Measurements from ENCODE around the gene ARHGAP9. TPM values are rescaled to one million over a fixed set of nuclear protein-coding genes. Genes with fewer than 3 reads are reported as not detected.
A peak's percentile ranks its signal among the peaks of the same experiment; 100 is the strongest.
"Not testable (repeated sequence)": the region's sequence is repeated elsewhere in the genome, so short reads cannot be mapped to it uniquely, and the experiment has no call there.

The ARHGAP9 gene
- total RNA-seq, 2 experiments from 2014 or later: 234 to 363 TPM

GRCh38 chr12:57514246-57514645 lies 34.6 kb upstream of the ARHGAP9 start:
- H3K4me1 Mint-ChIP-seq: peaks cover 20% of the 10 kb centered on the region
- not testable (repeated sequence) for DNase-seq; H3K27ac Mint-ChIP-seq; ATAC-seq; H3K27me3 Mint-ChIP-seq; H3K9me3 Mint-ChIP-seq (ENCODE audit: low read depth); H3K4me3 Mint-ChIP-seq
- peaks cover 70% of the 10 kb centered on the region for H3K36me3 Mint-ChIP-seq
- CTCF ChIA-PET: interaction anchor here (1.1 kb wide), 1 partner anchor 55 kb away, joined by 4 read pairs; no protein-coding TSS in a partner anchor

GRCh38 chr12:57513677-57514076 lies 34.0 kb upstream of the ARHGAP9 start:
- H3K27ac Mint-ChIP-seq, ATAC-seq: not testable (repeated sequence)

GRCh38 chr12:57513266-57513665 lies 33.6 kb upstream of the ARHGAP9 start:
- Mint-ChIP-seq H3K9me3 (ENCODE audit: low read depth) (no peaks in the 10 kb centered on the region), H3K36me3 (peaks cover 66% of the 10 kb centered on the region), H3K27ac (no peak overlapping the region), H3K4me1 (peaks cover 11% of the 10 kb centered on the region), H3K27me3 (no peaks in the 10 kb centered on the region), H3K4me3 (no peak overlapping the region)
- DNase-seq (no peak), ATAC-seq (no peak)
- CTCF ChIA-PET: interaction anchor here (0.8 kb wide), 1 partner anchor 13 kb away, joined by 3 read pairs; no protein-coding TSS in a partner anchor

More at GRCh38 chr12:57513677-57514076, 34.0 kb upstream of the ARHGAP9 start:
- H3K27me3 Mint-ChIP-seq; H3K9me3 Mint-ChIP-seq (ENCODE audit: low read depth); DNase-seq; H3K4me3 Mint-ChIP-seq; CTCF ChIA-PET: not testable (repeated sequence)
- peaks cover 14% of the 10 kb centered on the region for H3K4me1 Mint-ChIP-seq
- peaks cover 68% of the 10 kb centered on the region for H3K36me3 Mint-ChIP-seq

GRCh38 chr12:57512665-57513064 lies 33.0 kb upstream of the ARHGAP9 start:
- no peak overlapping the region for H3K4me3 Mint-ChIP-seq
- H3K36me3 Mint-ChIP-seq: peaks cover 62% of the 10 kb centered on the region
- H3K4me1 Mint-ChIP-seq: peaks cover 8% of the 10 kb centered on the region
- no peaks in the 10 kb centered on the region for H3K9me3 Mint-ChIP-seq (ENCODE audit: low read depth)
- no peaks in the 10 kb centered on the region for H3K27me3 Mint-ChIP-seq
- H3K27ac Mint-ChIP-seq: peak overlapping the region; percentile 53
- CTCF ChIA-PET: interaction anchor here (0.8 to 1.0 kb wide), 2 partner anchors 13 kb away, joined by 3 read pairs; no protein-coding TSS in a partner anchor
- DNase-seq (no peak), ATAC-seq (no peak)

GRCh38 chr12:57511588-57512325 lies 32.1 kb upstream of the ARHGAP9 start:
- CTCF ChIA-PET: interaction anchor here (1.0 kb wide), 1 partner anchor 12 kb away, joined by 3 read pairs; no protein-coding TSS in a partner anchor
- no peak for DNase-seq
- H3K9me3 Mint-ChIP-seq (ENCODE audit: low read depth): no peaks in the 10 kb centered on the region
- no peaks in the 10 kb centered on the region for H3K27me3 Mint-ChIP-seq
- H3K4me1 Mint-ChIP-seq: peaks cover 3% of the 10 kb centered on the region
- ATAC-seq: no peak
- H3K27ac Mint-ChIP-seq: no peak overlapping the region
- H3K4me3 Mint-ChIP-seq: no peak overlapping the region
- H3K36me3 Mint-ChIP-seq: peaks cover 54% of the 10 kb centered on the region

- H3K27ac Mint-ChIP-seq: no peak overlapping the region
- no peak overlapping the region for H3K4me3 Mint-ChIP-seq
- H3K36me3 Mint-ChIP-seq: peaks cover 51% of the 10 kb centered on the region
These were observed 31.5 kb upstream of the ARHGAP9 start for GRCh38 chr12:57511161-57511560.

GRCh38 chr12:57507796-57508195 lies 28.1 kb upstream of the ARHGAP9 start:
- H3K4me1 Mint-ChIP-seq; CTCF ChIA-PET; H3K4me3 Mint-ChIP-seq; H3K9me3 Mint-ChIP-seq (ENCODE audit: low read depth); H3K27me3 Mint-ChIP-seq; H3K27ac Mint-ChIP-seq; ATAC-seq; DNase-seq: not testable (repeated sequence)
- peaks cover 45% of the 10 kb centered on the region for H3K36me3 Mint-ChIP-seq

More at GRCh38 chr12:57511161-57511560, 31.5 kb upstream of the ARHGAP9 start:
- Mint-ChIP-seq H3K4me1 (peaks cover 3% of the 10 kb centered on the region), H3K9me3 (ENCODE audit: low read depth) (no peaks in the 10 kb centered on the region), H3K27me3 (no peaks in the 10 kb centered on the region)
- ATAC-seq: no peak
- DNase-seq: no peak
- CTCF ChIA-PET: no interaction called here

GRCh38 chr12:57506541-57506940 lies 26.9 kb upstream of the ARHGAP9 start:
- not testable (repeated sequence) for H3K4me3 Mint-ChIP-seq; H3K9me3 Mint-ChIP-seq (ENCODE audit: low read depth); DNase-seq; H3K4me1 Mint-ChIP-seq; H3K27me3 Mint-ChIP-seq; H3K27ac Mint-ChIP-seq; ATAC-seq
- peaks cover 44% of the 10 kb centered on the region for H3K36me3 Mint-ChIP-seq
- CTCF ChIA-PET: interaction anchor here (2.7 kb wide), 1 partner anchor 44 kb away, joined by 6 read pairs; no protein-coding TSS in a partner anchor

- ATAC-seq; H3K4me3 Mint-ChIP-seq; H3K27ac Mint-ChIP-seq; H3K4me1 Mint-ChIP-seq; DNase-seq; H3K27me3 Mint-ChIP-seq; H3K9me3 Mint-ChIP-seq (ENCODE audit: low read depth): not testable (repeated sequence)
- peaks cover 66% of the 10 kb centered on the region for H3K36me3 Mint-ChIP-seq
- CTCF ChIA-PET: interaction anchor here (0.7 to 1.2 kb wide), 3 partner anchors 15 to 89 kb away, joined by 3 to 4 read pairs (median 3); partner anchors contain the start of gene PIP4K2C
These were observed 22.8 kb upstream of the ARHGAP9 start for GRCh38 chr12:57502311-57502969.

GRCh38 chr12:57500213-57500612 lies 20.5 kb upstream of the ARHGAP9 start:
- DNase-seq (no peak), ATAC-seq (no peak)
- CTCF ChIA-PET: interaction anchor here (1.1 to 1.2 kb wide), 2 partner anchors 13 to 23 kb away, joined by 3 to 4 read pairs; no protein-coding TSS in a partner anchor
- peaks cover 4% of the 10 kb centered on the region for H3K4me1 Mint-ChIP-seq
- no peaks in the 10 kb centered on the region for H3K27me3 Mint-ChIP-seq
- no peak overlapping the region for H3K4me3 Mint-ChIP-seq
- H3K36me3 Mint-ChIP-seq: peaks cover 70% of the 10 kb centered on the region
- no peak overlapping the region for H3K27ac Mint-ChIP-seq
- peaks cover 3% of the 10 kb centered on the region for H3K9me3 Mint-ChIP-seq (ENCODE audit: low read depth)

GRCh38 chr12:57498571-57498970 lies 18.9 kb upstream of the ARHGAP9 start:
- Mint-ChIP-seq H3K4me1 (peaks cover 4% of the 10 kb centered on the region), H3K27me3 (no peaks in the 10 kb centered on the region), H3K4me3 (no peak overlapping the region), H3K36me3 (peaks cover 65% of the 10 kb centered on the region), H3K27ac (no peak overlapping the region), H3K9me3 (ENCODE audit: low read depth) (peaks cover 3% of the 10 kb centered on the region)
- CTCF ChIA-PET: no interaction called here
- no peak for ATAC-seq
- DNase-seq: no peak

GRCh38 chr12:57498132-57498502 lies 18.5 kb upstream of the ARHGAP9 start:
- Mint-ChIP-seq H3K4me1 (peaks cover 4% of the 10 kb centered on the region), H3K4me3 (no peak overlapping the region), H3K9me3 (ENCODE audit: low read depth) (peaks cover 3% of the 10 kb centered on the region), H3K27me3 (no peaks in the 10 kb centered on the region), H3K27ac (no peak overlapping the region), H3K36me3 (peaks cover 63% of the 10 kb centered on the region)
- CTCF ChIA-PET: no interaction called here
- ATAC-seq: no peak
- no peak for DNase-seq

- no peak for ATAC-seq
- Mint-ChIP-seq H3K27me3 (no peaks in the 10 kb centered on the region), H3K9me3 (ENCODE audit: low read depth) (peaks cover 3% of the 10 kb centered on the region), H3K4me1 (peaks cover 9% of the 10 kb centered on the region), H3K27ac (no peak overlapping the region), H3K4me3 (no peak overlapping the region), H3K36me3 (peaks cover 64% of the 10 kb centered on the region)
- CTCF ChIA-PET: interaction anchor here (0.9 to 1.4 kb wide), 3 partner anchors 21 to 42 kb away, joined by 3 to 5 read pairs (median 3); no protein-coding TSS in a partner anchor
- no peak for DNase-seq
These were observed 17.8 kb upstream of the ARHGAP9 start for GRCh38 chr12:57497223-57498131.

Data from activated CD8-positive, alpha-beta memory T cell treated with anti-CD3 and anti-CD28 coated beads, Interleukin-2, amount 10 ng/mL, durations not matched to agents 7 days and 5 days (primary cell).